GM23338 (cell line): ENCODE measurements around the gene DACH1.

ENCODE experiments used
- CREB1 ChIP-seq: fragments of 250-450 bp; sonication (Bioruptor Pico); IDR thresholded peaks from 2 replicates; pipeline ENCODE4 v1.5.0; 2020; ENCODE audit warnings: low read depth, mild to moderate bottlenecking, moderate library complexity
- CTCF ChIP-seq, 2 experiments: fragments of 200-600 bp in 1 of 2; sonication (generic) in 1 of 2; conservative IDR thresholded peaks; 2 replicates each; pipeline versions ENCODE4 v1.5.1 to v1.6.1; 2016 to 2017; ENCODE audit warnings: antibody characterized with exemption in 2 of 2, low read depth in 2 of 2, mild to moderate bottlenecking in 2 of 2, moderate library complexity in 1 of 2
- ETS1 ChIP-seq: IDR thresholded peaks from 2 replicates; pipeline ENCODE4 v1.6.1; 2016; ENCODE audit warnings: antibody characterized with exemption
- EZH2 ChIP-seq: fragments of 200-600 bp; sonication (generic); IDR thresholded peaks from one replicate; pipeline ENCODE4 v1.8.0; 2017; ENCODE audit warnings: antibody characterized with exemption, mild to moderate bottlenecking, low read depth; ENCODE audit not compliant: unreplicated experiment
- EZH2phosphoT487 ChIP-seq: fragments of 200-600 bp; sonication (generic); IDR thresholded peaks from one replicate; pipeline ENCODE4 v1.8.1; 2018; ENCODE audit warnings: antibody characterized with exemption; ENCODE audit not compliant: unreplicated experiment
- JUNB ChIP-seq: IDR thresholded peaks from one replicate; pipeline ENCODE4 v1.6.1; 2016; ENCODE audit warnings: antibody characterized with exemption; ENCODE audit not compliant: unreplicated experiment
- POLR2AphosphoS5 ChIP-seq: IDR thresholded peaks from 2 replicates; pipeline ENCODE4 v1.6.1; 2016; ENCODE audit warnings: antibody characterized with exemption, low read depth
- REST ChIP-seq: IDR thresholded peaks from one replicate; pipeline ENCODE4 v1.6.1; 2018; ENCODE audit warnings: antibody characterized with exemption; ENCODE audit not compliant: unreplicated experiment
- STAT1 ChIP-seq: IDR thresholded peaks from one replicate; pipeline ENCODE4 v1.6.1; 2016; ENCODE audit warnings: antibody characterized with exemption; ENCODE audit not compliant: unreplicated experiment
- ZNF114 ChIP-seq: fragments of 250-450 bp; sonication (Bioruptor Pico); IDR thresholded peaks from 2 replicates; pipeline ENCODE4 v1.5.0; 2020; ENCODE audit warnings: mild to moderate bottlenecking, moderate library complexity

- TF ChIP-seq CTCF (conservative IDR thresholded peaks at IDR 0.05; ENCODE audit: low read depth in 2 of 2) (no peak), POLR2AphosphoS5 (no peak), EZH2 (no peak), REST (no peak), EZH2phosphoT487 (no peak), ETS1 (no peak), JUNB (no peak), STAT1 (no peak), CREB1 (CRISPR knock-in tag) (no peak), ZNF114 (CRISPR knock-in tag) (no peak)
Measured at GRCh38 chr13:71659404-71659803, 207.6 kb downstream of the DACH1 start.
